T-helper 1 cell treated with Interleukin-12 subunit alpha and Interleukin-12 subunit beta and Interleukin-4 antibody, amounts not matched to agents 30 ng/mL and 1 ng/mL, for 36 hours (primary cell): ENCODE measurements around the gene ANKRD42. TPM values are rescaled to one million over a fixed set of nuclear protein-coding genes. Genes with fewer than 3 reads are reported as not detected.

Source experiments
- intact Hi-C: fragments of 100-400 bp; cut with micrococcal nuclease; formaldehyde crosslinking; loops from one replicate; pipeline ENCODE4 v1.15.1; 2024
- total RNA-seq: library from RNA; stranded (reverse); gene quantifications from 2 replicates; pipeline ENCODE4 v1.2.3, GENCODE V29; 2022

The ANKRD42 gene
- total RNA-seq, 1 donor from 2014 or later = 1.8 TPM

- intact Hi-C loops = loop anchor here (1.0 kb wide), 2 partner anchors 35 to 123 kb away; no protein-coding TSS in a partner anchor
These were observed 91.7 kb downstream of the ANKRD42 start for GRCh38 chr11:83285151-83285770.

DNA sequence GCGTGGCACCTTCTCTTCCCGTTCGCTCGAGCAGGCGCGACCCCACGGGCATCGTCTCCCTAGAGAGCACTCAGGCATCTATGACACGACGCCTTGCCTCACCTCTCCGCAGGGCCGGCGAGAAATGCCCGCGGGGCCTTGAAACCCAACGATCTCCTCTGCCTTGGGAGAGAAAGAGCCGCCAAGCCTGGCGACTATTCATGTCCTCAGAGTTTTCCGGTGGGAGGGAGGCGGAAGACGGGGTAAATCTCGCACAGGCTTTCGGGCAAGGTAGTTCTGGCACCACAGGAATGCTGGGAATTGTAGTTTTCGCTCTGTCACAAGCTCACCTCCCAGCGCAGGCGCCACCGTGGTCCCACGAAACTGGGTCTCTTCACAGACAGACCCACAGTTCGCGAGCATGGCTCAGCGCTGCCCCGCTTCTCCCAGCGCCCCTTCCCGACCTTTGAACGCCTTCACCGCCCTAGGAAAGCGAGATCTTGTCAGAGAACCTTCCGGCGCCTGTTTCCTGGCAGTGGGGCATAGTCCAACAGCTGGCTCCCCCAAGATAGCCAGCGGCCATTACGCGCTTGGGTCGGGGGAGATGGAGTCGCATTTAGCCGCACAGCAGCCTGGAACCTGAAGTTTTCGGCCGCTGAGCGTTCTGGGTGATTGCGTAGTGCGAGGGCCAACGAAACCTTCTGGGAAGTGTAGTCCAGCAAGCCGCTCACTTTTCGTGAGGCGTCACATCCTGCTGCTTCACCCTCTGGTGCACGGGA, 92.4 kb downstream of the ANKRD42 start, which contains the start of gene CCDC90B:
Gene CCDC90B, minus strand, starts transcription at position 597 of the 758 bp plus-strand sequence. Its CDS starts 395 bp downstream, at position 202.
- intact Hi-C loops = loop anchor here (1.0 to 2.0 kb wide), 10 partner anchors 36 to 419 kb away; partner anchors contain the start of genes ANKRD42 and DDIAS

DNA sequence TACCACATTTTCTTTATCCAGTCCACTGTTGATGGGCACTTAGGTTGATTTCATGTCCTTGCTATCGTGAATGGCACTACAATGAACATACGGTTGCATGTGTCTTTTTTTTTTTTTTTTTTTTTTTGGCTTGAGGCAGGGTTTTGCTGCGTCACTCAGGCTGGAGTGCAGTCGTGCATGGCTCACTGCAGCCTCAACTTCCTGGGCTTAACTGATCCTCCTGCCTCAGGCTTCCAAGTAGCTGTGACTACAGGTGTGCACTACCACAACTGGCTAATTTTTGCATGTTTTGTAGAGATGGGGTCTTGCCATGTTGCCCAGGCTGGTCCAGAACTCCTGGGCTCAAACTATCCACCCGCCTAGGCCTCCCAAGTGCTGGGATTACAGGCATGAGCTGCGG, 94.1 kb downstream of the ANKRD42 start:
- intact Hi-C loops = loop anchor here (2.0 kb wide), 1 partner anchor 171 kb away; no protein-coding TSS in a partner anchor

- intact Hi-C loops = loop anchor here (1.0 kb wide), 3 partner anchors 431 to 527 kb away; no protein-coding TSS in a partner anchor
These were observed 99.4 kb downstream of the ANKRD42 start for GRCh38 chr11:83292709-83293456.

DNA sequence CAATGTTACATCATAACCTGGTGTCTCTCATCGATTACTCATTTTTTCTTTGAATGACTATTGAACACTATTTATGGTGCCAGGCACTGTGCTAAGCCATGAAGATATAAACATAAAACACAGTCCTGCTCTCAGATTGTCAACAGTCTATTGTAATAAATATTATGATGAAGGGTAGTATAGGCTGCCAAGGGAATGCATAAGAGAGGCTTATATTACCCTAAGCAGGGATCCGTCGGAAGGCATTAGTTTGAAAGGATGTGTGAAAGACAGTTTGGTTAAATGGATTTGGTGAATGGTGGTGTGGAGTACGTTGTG, 99.9 kb downstream of the ANKRD42 start:
- intact Hi-C loops = loop anchor here (1.0 kb wide), 2 partner anchors 431 to 523 kb away; no protein-coding TSS in a partner anchor

DNA sequence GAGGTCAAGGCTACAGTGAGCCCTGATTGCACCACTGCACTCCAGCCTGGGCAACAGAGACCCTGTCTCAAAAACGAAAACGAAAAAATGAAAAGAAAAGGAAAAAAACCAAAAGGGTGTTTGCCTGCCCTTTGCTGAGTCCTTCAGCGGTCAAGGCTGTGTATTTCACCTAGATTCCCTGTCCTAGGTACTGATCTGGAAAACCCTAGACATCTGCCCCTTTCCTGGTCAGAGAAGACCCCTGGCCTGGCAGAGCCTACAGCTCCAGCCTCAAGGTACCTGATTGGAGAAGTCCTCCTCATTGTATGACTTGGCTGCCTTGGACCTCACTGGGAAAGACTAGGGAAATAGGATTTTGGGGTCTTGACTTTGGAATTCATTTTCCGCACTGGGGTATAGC, 100.7 kb downstream of the ANKRD42 start:
- intact Hi-C loops = no loop called here

Other genes starting within 250 kb of the ANKRD42 start
- 7.2 and 9.0 TPM in 2 replicates for gene RAB30, start 121.8 kb upstream of the ANKRD42 start, total RNA-seq
- gene PCF11, start 36.6 kb upstream of the ANKRD42 start, total RNA-seq = 74.3 and 75.0 TPM in 2 replicates
- gene CCDC90B, start 92.7 kb downstream of the ANKRD42 start, total RNA-seq = 24.9 and 29.1 TPM in 2 replicates